Anterior cingulate cortex (tissue), 58 donors: ENCODE data around the gene SPATS2L.

Source experiments
- DNase-seq, 58 donors: peaks; one replicate each; lab custom pipeline; 2025; lab: John Stamatoyannopoulos, UW

The SPATS2L gene

GRCh38 chr2:200369886-200370285 is 63.4 kb downstream of the SPATS2L start:
- no peak for DNase-seq

- DNase-seq: no peak
These were observed 66.7 kb downstream of the SPATS2L start for GRCh38 chr2:200373231-200373630.

GRCh38 chr2:200373973-200374416 is 67.5 kb downstream of the SPATS2L start:
- DNase-seq: no peak

GRCh38 chr2:200376513-200377354 is 70.2 kb downstream of the SPATS2L start:
- DNase-seq: no peak

- DNase-seq: no peak
These were observed 71.2 kb downstream of the SPATS2L start for GRCh38 chr2:200377355-200378336.

GRCh38 chr2:200378652-200379290 is 72.3 kb downstream of the SPATS2L start:
- DNase-seq: peak in 1 of 58 donors; percentile 15

- DNase-seq: no peak
These were observed 73.1 kb downstream of the SPATS2L start for GRCh38 chr2:200379481-200380090.

- peak in 28 of 58 donors; percentile 4 to 79 (median 28) for DNase-seq
These were observed 73.6 kb downstream of the SPATS2L start for GRCh38 chr2:200380091-200380561.

- DNase-seq: no peak
These were observed 74.5 kb downstream of the SPATS2L start for GRCh38 chr2:200380833-200381542.

GRCh38 chr2:200382874-200383273 is 76.4 kb downstream of the SPATS2L start:
- DNase-seq: no peak

- peak in 1 of 58 donors; percentile 13 for DNase-seq
These were observed 77.1 kb downstream of the SPATS2L start for GRCh38 chr2:200383380-200384110.

- DNase-seq: no peak
These were observed 78.7 kb downstream of the SPATS2L start for GRCh38 chr2:200385063-200385635.

- DNase-seq: no peak
These were observed 86.7 kb downstream of the SPATS2L start for GRCh38 chr2:200393191-200393590.

GRCh38 chr2:200394045-200394444 is 87.6 kb downstream of the SPATS2L start:
- no peak for DNase-seq

- DNase-seq: peak in 1 of 58 donors; percentile 22
These were observed 90.3 kb downstream of the SPATS2L start for GRCh38 chr2:200396781-200397242.

GRCh38 chr2:200397785-200398184 is 91.3 kb downstream of the SPATS2L start:
- DNase-seq: no peak

GRCh38 chr2:200399046-200399445 is 92.6 kb downstream of the SPATS2L start:
- DNase-seq: no peak

GRCh38 chr2:200399636-200400035 is 93.1 kb downstream of the SPATS2L start:
- no peak for DNase-seq
